Smooth muscle cell (in vitro differentiated cells): ENCODE measurements around the gene APPBP2. TPM values are rescaled to one million over a fixed set of nuclear protein-coding genes. Genes with fewer than 3 reads are reported as not detected.

Experiments used
- DNase-seq: peaks from one replicate; lab custom pipeline; 2025; ENCODE audit not compliant: unreplicated experiment; lab: John Stamatoyannopoulos, UW
- H2AFZ ChIP-seq: fragments of 200-600 bp; sonication (generic); 2 replicates; pipeline ENCODE4 v1.6.0; 2016; ENCODE audit warnings: antibody characterized with exemption, low read depth, mild to moderate bottlenecking
- H3F3A ChIP-seq: fragments of 200-600 bp; sonication (generic); 2 replicates; pipeline ENCODE4 v1.6.0; 2017; ENCODE audit warnings: antibody characterized with exemption, low read depth
- H3K27ac ChIP-seq: fragments of 200-600 bp; sonication (generic); 2 replicates; pipeline ENCODE4 v1.5.1; 2016; ENCODE audit warnings: low read depth, mild to moderate bottlenecking
- H3K27me3 ChIP-seq: fragments of 200-600 bp; sonication (generic); 2 replicates; pipeline ENCODE4 v1.6.1; 2016; ENCODE audit warnings: low read depth, mild to moderate bottlenecking
- H3K36me3 ChIP-seq: fragments of 200-600 bp; sonication (generic); 2 replicates; pipeline ENCODE4 v1.5.1; 2016; ENCODE audit warnings: low read depth
- H3K4me1 ChIP-seq: fragments of 200-600 bp; sonication (generic); 2 replicates; pipeline ENCODE4 v1.5.1; 2016; ENCODE audit warnings: low read depth
- H3K4me2 ChIP-seq: fragments of 200-600 bp; sonication (generic); 2 replicates; pipeline ENCODE4 v1.6.0; 2016; ENCODE audit warnings: mild to moderate bottlenecking
- H3K4me3 ChIP-seq: fragments of 200-600 bp; sonication (generic); 2 replicates; pipeline ENCODE4 v1.5.1; 2016; ENCODE audit warnings: mild to moderate bottlenecking
- H3K79me2 ChIP-seq: fragments of 200-600 bp; sonication (generic); 2 replicates; pipeline ENCODE4 v1.6.0; 2016; ENCODE audit warnings: low read depth, mild to moderate bottlenecking
- H3K9ac ChIP-seq: fragments of 200-600 bp; sonication (generic); 2 replicates; pipeline ENCODE4 v1.6.0; 2016; ENCODE audit warnings: low read depth
- H3K9me3 ChIP-seq: fragments of 200-600 bp; sonication (generic); replicated peaks from 2 replicates; pipeline ENCODE4 v1.5.1; 2016; ENCODE audit warnings: low read depth
- H4K20me1 ChIP-seq: fragments of 200-600 bp; sonication (generic); 2 replicates; pipeline ENCODE4 v1.6.0; 2016; ENCODE audit warnings: low read depth
- CTCF ChIP-seq: fragments of 200-600 bp; sonication (generic); IDR thresholded peaks from 2 replicates; pipeline ENCODE4 v1.5.1; 2017; ENCODE audit warnings: borderline replicate concordance, mild to moderate bottlenecking, antibody characterized with exemption; ENCODE audit not compliant: insufficient read depth, poor library complexity, severe bottlenecking
- WGBS: methylation state at CpG from one replicate; pipeline ENCODE4 v1.1.7; 2016; ENCODE audit warnings: low lambda C conversion rate; 5-methylcytosine and 5-hydroxymethylcytosine counted together
- polyA plus RNA-seq: library from polyadenylated mRNA; unstranded; fragments of >200 nt; fragmentation: Nextera tagmentation; extraction: Ambion mirVana; gene quantifications from 2 replicates; pipeline ENCODE4 v1.2.1, GENCODE V29; 2016
- total RNA-seq: library from RNA; depleted of rRNA; stranded (reverse); fragments of >200 nt; gene quantifications from 2 replicates; pipeline ENCODE4 v1.2.3, GENCODE V29; 2014

APPBP2 gene
- total and polyA plus RNA-seq, 2 experiments from 2014 or later, result 38.3 to 40.9 TPM

- no peak for DNase-seq
- Histone ChIP-seq H3K9ac (no peak overlapping the region), H3K4me2 (no peak overlapping the region), H2AFZ (no peak overlapping the region), H4K20me1 (peaks cover 5% of the 10 kb centered on the region), H3K79me2 (peaks cover 12% of the 10 kb centered on the region), H3K27me3 (no peaks in the 10 kb centered on the region), H3K36me3 (peaks cover 14% of the 10 kb centered on the region), H3K4me3 (no peak overlapping the region), H3F3A (no peaks in the 10 kb centered on the region), H3K9me3 (no peaks in the 10 kb centered on the region), H3K4me1 (no peaks in the 10 kb centered on the region), H3K27ac (no peak overlapping the region)
- no peak for TF ChIP-seq CTCF
- 98% methylated on average over 4 of the region's 4 CpGs for WGBS
Observed at GRCh38 chr17:60481604-60482003, 44.4 kb downstream of the APPBP2 start.

DNA sequence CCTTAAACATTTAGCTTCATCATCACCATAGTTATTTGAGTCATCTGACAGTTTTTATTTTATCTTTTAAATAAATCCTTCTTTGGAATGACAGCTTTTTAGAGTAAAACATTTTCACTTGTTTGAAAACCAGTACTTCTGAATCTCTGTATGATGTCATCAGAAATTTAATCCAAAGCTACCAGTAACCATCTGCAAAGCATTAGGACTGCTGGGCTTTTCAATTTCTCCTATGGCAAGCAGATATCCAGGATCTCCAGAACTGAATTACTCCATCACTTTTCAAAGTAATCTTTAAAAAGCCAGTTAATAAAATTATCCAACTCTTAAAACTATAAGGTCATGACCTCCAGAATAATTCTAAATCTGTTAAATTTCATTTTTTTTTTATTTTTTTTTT is 52.3 kb downstream of the APPBP2 start:
- Histone ChIP-seq H3K9ac (no peak overlapping the region), H3K36me3 (peaks cover 28% of the 10 kb centered on the region), H3K4me1 (peaks cover 3% of the 10 kb centered on the region), H3K27ac (no peak overlapping the region), H2AFZ (no peak overlapping the region), H3K4me3 (no peak overlapping the region), H3K27me3 (no peaks in the 10 kb centered on the region), H3K4me2 (no peak overlapping the region), H3K79me2 (peaks cover 9% of the 10 kb centered on the region), H3K9me3 (peaks cover 4% of the 10 kb centered on the region), H3F3A (peaks cover 10% of the 10 kb centered on the region), H4K20me1 (peaks cover 21% of the 10 kb centered on the region)
- DNase-seq, result no peak
- no peak for TF ChIP-seq CTCF

DNA sequence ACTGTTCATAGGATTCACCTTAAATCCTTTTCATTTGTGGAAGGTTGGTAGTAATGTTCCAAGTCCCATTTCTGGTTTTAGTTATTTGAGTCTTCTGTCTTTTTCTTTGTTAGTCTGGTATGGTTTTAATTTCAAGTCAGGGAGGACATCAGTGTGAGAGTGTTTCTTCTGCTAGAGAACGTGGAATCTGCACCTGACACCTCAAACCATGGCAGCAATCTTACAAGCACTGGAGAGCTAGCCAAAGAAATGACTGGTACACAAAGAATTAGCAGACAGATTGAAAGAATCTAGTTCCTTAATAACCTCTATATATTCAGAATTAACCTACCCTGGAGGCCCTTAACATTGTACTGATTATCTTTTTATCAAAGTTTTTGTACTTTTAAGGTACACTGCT is 53.6 kb downstream of the APPBP2 start:
- H4K20me1 ChIP-seq, result peaks cover 20% of the 10 kb centered on the region
- H3F3A ChIP-seq, result peaks cover 10% of the 10 kb centered on the region
- H2AFZ ChIP-seq, result no peak overlapping the region
- H3K9me3 ChIP-seq, result peaks cover 4% of the 10 kb centered on the region
- no peak for DNase-seq
- no peak overlapping the region for H3K4me2 ChIP-seq
- H3K36me3 ChIP-seq, result peaks cover 24% of the 10 kb centered on the region
- H3K4me1 ChIP-seq, result peaks cover 3% of the 10 kb centered on the region
- no peak overlapping the region for H3K9ac ChIP-seq
- no peaks in the 10 kb centered on the region for H3K27me3 ChIP-seq
- TF ChIP-seq CTCF, result no peak
- H3K79me2 ChIP-seq, result peaks cover 8% of the 10 kb centered on the region
- 100% methylated on average over 1 of the region's 1 CpG for WGBS
- H3K27ac ChIP-seq, result no peak overlapping the region
- H3K4me3 ChIP-seq, result no peak overlapping the region

GRCh38 chr17:60471451-60471850 is 54.6 kb downstream of the APPBP2 start:
- H2AFZ ChIP-seq, result no peak overlapping the region
- H3K36me3 ChIP-seq, result peaks cover 27% of the 10 kb centered on the region
- H3K9ac ChIP-seq, result no peak overlapping the region
- peaks cover 4% of the 10 kb centered on the region for H3K9me3 ChIP-seq
- peaks cover 22% of the 10 kb centered on the region for H4K20me1 ChIP-seq
- no peaks in the 10 kb centered on the region for H3K27me3 ChIP-seq
- no peak for DNase-seq
- peaks cover 3% of the 10 kb centered on the region for H3K4me1 ChIP-seq
- 95% methylated on average over 4 of the region's 4 CpGs for WGBS
- H3K27ac ChIP-seq, result no peak overlapping the region
- peaks cover 10% of the 10 kb centered on the region for H3F3A ChIP-seq
- H3K4me3 ChIP-seq, result no peak overlapping the region
- H3K4me2 ChIP-seq, result no peak overlapping the region
- TF ChIP-seq CTCF, result no peak
- peaks cover 8% of the 10 kb centered on the region for H3K79me2 ChIP-seq
